Omental fat pad (tissue), 4 donors: ENCODE measurements around the gene RTN4. TPM values are rescaled to one million over a fixed set of nuclear protein-coding genes. Genes with fewer than 3 reads are reported as not detected.

Experiments used
- ATAC-seq: fragments of 150-250 bp; one replicate; pipeline ENCODE4 v1.9.1; 2016; ENCODE audit warnings: mild to moderate bottlenecking, moderate library complexity; ENCODE audit not compliant: low FRiP score
- DNase-seq: peaks from one replicate; pipeline ENCODE4 v3.0.0-alpha.2; 2019; ENCODE audit warnings: low spot score
- total RNA-seq, 4 donors: library from RNA; depleted of rRNA; stranded (reverse); fragments of >200 nt; gene quantifications; one replicate each; pipeline ENCODE4 v1.1.0, GENCODE V29; 2016
- TF ChIP-seq, protein P1 (sequence below), 3 donors: fragments of 450-650 bp; IDR thresholded peaks; one replicate each; pipeline ENCODE4 v1.5.1; 2016 to 2017; ENCODE audit warnings: antibody characterized with exemption in 3 of 3, mild to moderate bottlenecking in 3 of 3, moderate library complexity in 2 of 3

RTN4 gene
- total RNA-seq, 4 donors from 2014 or later: 308 to 566 (median 400) TPM

DNA sequence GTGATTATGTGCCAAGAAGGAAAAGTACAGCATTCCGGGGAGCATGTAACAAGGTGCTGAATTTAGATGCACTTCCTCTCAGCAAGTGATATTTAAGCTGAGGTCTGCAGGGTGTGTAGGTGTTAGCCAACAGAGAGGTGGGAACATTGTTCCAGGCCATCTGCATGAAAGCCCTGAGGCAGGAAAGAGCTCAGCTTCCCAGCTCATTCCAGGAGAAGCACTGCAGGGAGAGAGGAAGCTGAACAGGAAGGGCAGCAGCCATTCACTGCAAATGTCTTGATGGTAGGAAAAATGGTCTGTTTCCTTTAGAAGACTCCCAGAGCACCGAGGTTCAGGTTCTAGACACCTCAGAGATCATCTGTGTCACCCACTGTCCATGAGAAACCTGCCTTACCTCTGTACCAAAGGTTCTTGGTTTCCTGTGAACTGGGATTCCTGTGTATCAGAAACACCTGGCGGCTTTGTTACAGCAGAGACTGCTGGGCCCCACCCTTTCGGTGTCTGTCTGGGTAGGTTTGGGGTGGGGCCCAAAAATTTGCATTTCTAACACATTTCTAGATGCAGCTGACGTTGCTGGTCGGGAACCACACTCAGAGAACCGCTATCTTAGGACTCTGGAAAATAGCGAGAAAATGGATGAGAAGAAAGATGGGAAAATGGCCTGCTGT, 84.0 kb downstream of the RTN4 start:
- TF ChIP-seq, protein P1, sequence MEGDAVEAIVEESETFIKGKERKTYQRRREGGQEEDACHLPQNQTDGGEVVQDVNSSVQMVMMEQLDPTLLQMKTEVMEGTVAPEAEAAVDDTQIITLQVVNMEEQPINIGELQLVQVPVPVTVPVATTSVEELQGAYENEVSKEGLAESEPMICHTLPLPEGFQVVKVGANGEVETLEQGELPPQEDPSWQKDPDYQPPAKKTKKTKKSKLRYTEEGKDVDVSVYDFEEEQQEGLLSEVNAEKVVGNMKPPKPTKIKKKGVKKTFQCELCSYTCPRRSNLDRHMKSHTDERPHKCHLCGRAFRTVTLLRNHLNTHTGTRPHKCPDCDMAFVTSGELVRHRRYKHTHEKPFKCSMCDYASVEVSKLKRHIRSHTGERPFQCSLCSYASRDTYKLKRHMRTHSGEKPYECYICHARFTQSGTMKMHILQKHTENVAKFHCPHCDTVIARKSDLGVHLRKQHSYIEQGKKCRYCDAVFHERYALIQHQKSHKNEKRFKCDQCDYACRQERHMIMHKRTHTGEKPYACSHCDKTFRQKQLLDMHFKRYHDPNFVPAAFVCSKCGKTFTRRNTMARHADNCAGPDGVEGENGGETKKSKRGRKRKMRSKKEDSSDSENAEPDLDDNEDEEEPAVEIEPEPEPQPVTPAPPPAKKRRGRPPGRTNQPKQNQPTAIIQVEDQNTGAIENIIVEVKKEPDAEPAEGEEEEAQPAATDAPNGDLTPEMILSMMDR (IDR thresholded peaks at IDR 0.05): no peak
- ATAC-seq: no peak
- no peak for DNase-seq

DNA sequence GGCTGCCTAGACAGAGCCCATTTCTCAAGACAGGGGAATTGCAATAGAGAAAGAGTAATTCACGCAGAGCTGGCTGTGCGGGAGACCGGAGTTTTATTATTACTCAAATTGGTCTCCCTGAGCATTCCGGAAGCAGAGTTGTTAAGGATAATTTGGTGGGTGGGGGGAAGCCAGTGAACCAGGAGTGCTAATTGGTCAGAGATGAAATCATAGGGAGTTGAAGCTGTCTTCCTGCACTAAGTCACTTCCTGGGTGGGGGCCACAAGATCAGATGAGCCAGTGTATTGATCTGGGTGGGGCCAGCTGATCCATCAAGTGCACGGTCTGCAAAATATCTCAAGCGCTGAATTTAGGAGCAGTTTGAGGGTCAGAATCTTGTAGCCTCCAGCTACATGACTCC, 84.8 kb downstream of the RTN4 start:
- TF ChIP-seq, protein P1 (IDR thresholded peaks at IDR 0.05): no peak
- ATAC-seq (no peak), DNase-seq (no peak)

DNA sequence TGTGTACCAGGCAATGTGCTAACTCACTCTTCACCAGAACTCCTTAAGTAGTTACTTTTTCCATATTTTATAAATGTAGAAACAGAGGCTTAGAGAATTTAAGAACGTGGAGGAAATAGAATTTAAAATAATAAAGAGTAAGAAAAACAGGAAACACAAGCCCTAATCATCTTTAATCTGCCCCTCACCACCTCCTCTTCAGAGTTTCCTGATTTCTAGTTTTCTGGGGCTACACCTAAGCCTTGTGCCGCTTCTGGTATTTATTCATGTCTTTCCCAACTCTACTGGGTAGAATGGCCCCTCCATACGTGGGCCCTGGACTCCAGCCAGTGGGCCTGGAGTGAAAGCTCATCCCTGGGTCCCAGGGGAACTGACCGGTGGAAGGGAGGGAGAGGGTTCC, 85.4 kb downstream of the RTN4 start:
- TF ChIP-seq, protein P1 (IDR thresholded peaks at IDR 0.05): no peak
- DNase-seq: no peak

DNA sequence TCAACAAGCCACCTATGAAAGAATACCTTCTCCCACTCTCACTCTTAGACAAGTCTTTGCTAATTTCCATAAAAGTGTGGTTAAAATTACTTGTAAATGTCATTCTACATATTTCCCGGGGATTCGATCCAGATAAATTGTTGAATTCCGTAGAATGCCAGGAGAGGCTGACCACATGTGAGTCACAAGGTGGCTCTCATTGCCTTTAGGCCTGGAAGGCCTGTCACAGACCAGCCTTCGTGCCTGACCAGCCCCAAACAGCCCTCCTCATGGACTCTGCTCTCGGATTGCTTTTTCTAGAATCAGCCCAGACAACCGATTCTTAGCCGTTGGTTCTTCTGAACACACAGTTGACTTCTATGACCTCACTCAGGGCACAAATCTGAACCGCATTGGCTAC, 86.0 kb downstream of the RTN4 start:
- ATAC-seq: no peak
- TF ChIP-seq, protein P1 (IDR thresholded peaks at IDR 0.05): no peak
- no peak for DNase-seq

More for the DNA sequence above, 85.4 kb downstream of the RTN4 start:
- no peak for ATAC-seq

DNA sequence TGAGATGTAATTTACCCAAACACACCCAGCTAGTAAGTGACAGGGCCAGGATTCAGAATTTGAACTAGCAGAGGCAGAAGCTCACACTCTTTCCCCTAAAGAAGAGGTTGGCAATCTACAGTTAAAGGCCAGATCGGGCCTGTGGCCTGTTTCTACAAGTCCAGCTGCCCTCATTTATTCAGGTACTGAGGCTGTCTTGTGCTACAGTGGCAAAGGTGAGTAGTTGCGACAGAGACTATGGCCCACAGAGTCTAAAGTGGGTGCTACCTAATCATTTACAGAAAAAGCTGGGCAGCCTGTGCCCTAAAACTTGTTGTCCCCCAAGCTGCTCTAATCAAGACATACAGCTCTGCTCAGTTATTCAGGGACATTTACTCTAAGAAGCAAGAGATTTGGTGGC, 86.8 kb downstream of the RTN4 start:
- ATAC-seq (no peak), DNase-seq (no peak)
- TF ChIP-seq, protein P1 (IDR thresholded peaks at IDR 0.05): no peak

DNA sequence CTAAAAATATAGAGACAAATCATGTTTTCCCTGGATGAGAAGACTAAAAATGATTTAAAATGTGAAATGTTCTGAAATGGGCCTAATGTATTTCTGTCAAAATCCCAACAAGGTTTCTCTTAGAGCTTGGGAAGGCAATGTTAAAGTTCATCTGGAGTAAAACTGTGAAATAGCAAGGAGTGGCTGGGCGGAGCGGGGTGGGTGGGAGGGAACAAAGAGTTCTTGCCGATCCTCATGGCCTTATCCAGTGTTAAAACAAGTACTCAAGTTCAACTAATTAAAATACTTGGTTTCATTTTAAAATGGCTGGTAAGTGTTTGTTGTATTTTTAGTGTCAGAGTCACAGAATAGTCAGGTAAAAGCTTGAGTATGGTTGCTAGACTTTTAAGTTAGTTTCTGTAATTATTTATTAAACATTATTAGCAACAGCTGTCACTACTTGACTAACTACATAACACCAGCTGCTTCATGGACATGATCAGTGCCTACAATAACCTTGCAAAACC, 87.3 kb downstream of the RTN4 start:
- ATAC-seq: no peak
- TF ChIP-seq, protein P1 (IDR thresholded peaks at IDR 0.05): no peak

DNA sequence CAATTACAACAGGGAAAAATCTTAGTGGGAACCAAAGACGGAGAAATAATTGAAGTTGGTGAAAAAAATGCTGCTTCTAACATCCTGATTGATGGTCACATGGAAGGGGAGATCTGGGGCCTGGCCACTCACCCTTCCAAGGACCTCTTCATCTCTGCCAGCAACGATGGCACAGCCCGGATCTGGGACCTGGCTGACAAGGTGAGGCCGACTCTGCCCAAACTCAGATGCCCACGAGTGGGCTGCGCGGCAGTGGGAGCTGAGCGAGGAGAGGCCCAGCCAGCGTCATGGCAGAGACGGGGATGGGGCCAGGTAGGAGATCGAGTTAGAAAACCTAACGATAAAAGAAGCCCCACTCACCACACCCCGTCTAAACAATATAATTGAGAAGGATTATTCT, 87.7 kb downstream of the RTN4 start:
- TF ChIP-seq, protein P1 (IDR thresholded peaks at IDR 0.05): no peak
- ATAC-seq (no peak), DNase-seq (no peak)

More for the DNA sequence above, 87.3 kb downstream of the RTN4 start:
- no peak for DNase-seq
